HG03108 (cell line): ENCODE results near the gene TOM1L1.

ENCODE experiments used
- ATAC-seq: cut with Tn5 transposase; IDR thresholded peaks from one replicate; pipeline ENCODE4 v1.9.1; 2021; ENCODE audit warnings: moderate library complexity; ENCODE audit not compliant: unreplicated experiment

TOM1L1 gene

GRCh38 chr17:54945231-54945630 lies 44.6 kb downstream of the TOM1L1 start:
- ATAC-seq, result no peak

- ATAC-seq, result no peak
Measured at GRCh38 chr17:54945671-54946070, 45.0 kb downstream of the TOM1L1 start.

- no peak for ATAC-seq
Measured at GRCh38 chr17:54947396-54947795, 46.7 kb downstream of the TOM1L1 start.

- no peak for ATAC-seq
Measured at GRCh38 chr17:54948380-54948779, 47.7 kb downstream of the TOM1L1 start.

GRCh38 chr17:54950116-54950515 lies 49.5 kb downstream of the TOM1L1 start:
- no peak for ATAC-seq

GRCh38 chr17:54951286-54951685 lies 50.6 kb downstream of the TOM1L1 start:
- ATAC-seq, result no peak

GRCh38 chr17:54956791-54957190 lies 56.1 kb downstream of the TOM1L1 start:
- ATAC-seq, result no peak

- ATAC-seq, result peak; percentile 17
Measured at GRCh38 chr17:54967621-54968261, 67.1 kb downstream of the TOM1L1 start.

GRCh38 chr17:54968262-54968987 lies 67.8 kb downstream of the TOM1L1 start, which contains the start of the genes COX11 and STXBP4:
TSS of gene COX11 (minus strand) at chr17:54968654. CDS start at chr17:54968646, 8 bp downstream.
TSS of gene STXBP4 (plus strand) at chr17:54968765. CDS start at chr17:54986220, 17,455 bp downstream.
- ATAC-seq, result peak; percentile 91

- ATAC-seq, result peak; percentile 19
Measured at GRCh38 chr17:54968988-54969332, 68.3 kb downstream of the TOM1L1 start.

GRCh38 chr17:54969658-54970572 lies 69.3 kb downstream of the TOM1L1 start:
- no peak for ATAC-seq

GRCh38 chr17:54971147-54971546 lies 70.5 kb downstream of the TOM1L1 start:
- no peak for ATAC-seq

GRCh38 chr17:54971901-54972300 lies 71.2 kb downstream of the TOM1L1 start:
- no peak for ATAC-seq

GRCh38 chr17:54972406-54973138 lies 71.9 kb downstream of the TOM1L1 start:
- no peak for ATAC-seq

- no peak for ATAC-seq
Measured at GRCh38 chr17:54974759-54975158, 74.1 kb downstream of the TOM1L1 start.

GRCh38 chr17:54976316-54976715 lies 75.7 kb downstream of the TOM1L1 start:
- no peak for ATAC-seq

GRCh38 chr17:54977744-54978143 lies 77.1 kb downstream of the TOM1L1 start:
- no peak for ATAC-seq

- ATAC-seq, result no peak
Measured at GRCh38 chr17:54979657-54980056, 79.0 kb downstream of the TOM1L1 start.

- ATAC-seq, result no peak
Measured at GRCh38 chr17:54980375-54980774, 79.7 kb downstream of the TOM1L1 start.

- ATAC-seq, result no peak
Measured at GRCh38 chr17:54982399-54982798, 81.7 kb downstream of the TOM1L1 start.

- ATAC-seq, result no peak
Measured at GRCh38 chr17:54983260-54983659, 82.6 kb downstream of the TOM1L1 start.
